Neural progenitor cell (in vitro differentiated cells): ENCODE measurements around the gene FAM161A.

Experiments
- CTCF ChIP-seq: fragments of 200-600 bp; sonication (generic); IDR thresholded peaks from 2 replicates; pipeline ENCODE4 v1.5.1; 2017; ENCODE audit warnings: antibody characterized with exemption, mild to moderate bottlenecking
- EZH2 ChIP-seq: fragments of 200-600 bp; sonication (generic); IDR thresholded peaks from 2 replicates; pipeline ENCODE4 v1.6.1; 2017; ENCODE audit warnings: antibody characterized with exemption, mild to moderate bottlenecking, moderate library complexity
- EZH2phosphoT487 ChIP-seq: fragments of 200-600 bp; sonication (generic); IDR thresholded peaks from 2 replicates; pipeline ENCODE4 v1.6.1; 2017; ENCODE audit warnings: antibody characterized with exemption

GRCh38 chr2:61795408-61795807 is 58.5 kb downstream of the FAM161A start:
- TF ChIP-seq CTCF, result no peak
- TF ChIP-seq EZH2, result no peak
- TF ChIP-seq EZH2phosphoT487, result no peak
